K562 (cell line): ENCODE measurements around the gene PARK7. TPM values are rescaled to one million over a fixed set of nuclear protein-coding genes. Genes with fewer than 3 reads are reported as not detected.

Experiments
- ATAC-seq: fragments of 200-7000 bp; cut with Tn5 transposase; 3 replicates; pipeline ENCODE4 v1.9.1; 2020; ENCODE audit warnings: moderate library complexity
- BruUV-seq: library from RNA; stranded (reverse); fragments of 400-500 nt; replicated peaks from 2 replicates; lab custom pipeline; 2021; lab: Mats Ljungman, UMichigan
- CTCF ChIA-PET: fragments of 300-600 bp; formaldehyde crosslinking; extraction: SDS; loops from one replicate; lab custom pipeline; 2021; ENCODE audit warnings: low intra/inter-chr PET ratio; lab: Yijun Ruan, JAX
- POLR2A ChIA-PET: fragments of 300-600, 350-650 bp; sonication (Branson Sonifier 250); formaldehyde crosslinking; extraction: SDS; loops from one replicate; lab custom pipeline; 2021; ENCODE audit warnings: antibody characterized with exemption, inconsistent platforms; lab: Yijun Ruan, JAX
- DNase-seq, 4 experiments: peaks; one replicate each; pipeline versions ENCODE4 v3.0.0 to v3.0.0-alpha.2; 2011 to 2018; ENCODE audit warnings: low spot score in 3 of 4, mixed read lengths in 3 of 4; ENCODE audit errors: extremely low read depth in 1 of 4
- FAIRE-seq: peaks from 2 replicates; lab custom pipeline; 2011; peaks lifted over from hg19 to GRCh38; lab: Jason Lieb, UNC
- H2AFZ ChIP-seq: 2 replicates; pipeline ENCODE4 v1.6.0; 2011; ENCODE audit warnings: low read depth, low read length, control low read depth, inconsistent platforms
- H3K27ac ChIP-seq: fragments of 200-600 bp; 3 replicates; pipeline ENCODE4 v1.8.0; 2011; ENCODE audit warnings: low read depth, mild to moderate bottlenecking, control low read depth, inconsistent platforms, low read length, moderate library complexity, mixed read lengths; ENCODE audit errors: extremely low read depth
- H3K27me3 ChIP-seq, 2 experiments: fragments of 300-600 bp in 1 of 2; 2 replicates in 1 of 2; 3 replicates in 1 of 2; pipeline versions ENCODE4 v1.6.0 to v1.8.0; 2011; ENCODE audit warnings: inconsistent platforms in 2 of 2, low read length in 2 of 2, mild to moderate bottlenecking in 1 of 2, mixed read lengths in 1 of 2, moderate library complexity in 1 of 2; ENCODE audit not compliant: control insufficient read depth in 2 of 2, insufficient read depth in 2 of 2
- H3K36me3 ChIP-seq: fragments of 300-600 bp; 3 replicates; pipeline ENCODE4 v1.8.0; 2011; ENCODE audit warnings: mild to moderate bottlenecking, low read length, inconsistent platforms; ENCODE audit not compliant: control insufficient read depth, insufficient read depth
- H3K4me1 ChIP-seq, 2 experiments: fragments of 200-600 bp in 1 of 2; replicated peaks in 1 of 2; 2 replicates in 1 of 2; 3 replicates in 1 of 2; pipeline versions ENCODE4 v1.5.1 to v1.8.0; 2011; ENCODE audit warnings: inconsistent platforms in 2 of 2, low read length in 2 of 2, mild to moderate bottlenecking in 1 of 2, mixed read lengths in 1 of 2, moderate library complexity in 1 of 2; ENCODE audit not compliant: control insufficient read depth in 2 of 2, insufficient read depth in 2 of 2
- H3K4me2 ChIP-seq: 2 replicates; pipeline ENCODE4 v1.6.1; 2011; ENCODE audit warnings: low read length, control low read depth, inconsistent platforms, mixed read lengths; ENCODE audit not compliant: insufficient read depth
- H3K4me3 ChIP-seq: fragments of 200-600 bp; sonication (generic), shearing (Covaris generic); 2 replicates; pipeline ENCODE4 v1.5.1; 2016; ENCODE audit warnings: control low read depth, inconsistent platforms
- H3K79me2 ChIP-seq: fragments of 200-600 bp; 3 replicates; pipeline ENCODE4 v1.8.0; 2011; ENCODE audit warnings: low read length, inconsistent platforms; ENCODE audit not compliant: control insufficient read depth, insufficient read depth
- H3K9ac ChIP-seq, 2 experiments: 2 replicates each; pipeline versions ENCODE4 v1.6.0 to v1.6.1; 2011; ENCODE audit warnings: low read depth in 2 of 2, low read length in 2 of 2, control low read depth in 1 of 2, inconsistent platforms in 1 of 2, mild to moderate bottlenecking in 1 of 2, mixed read lengths in 1 of 2; ENCODE audit not compliant: insufficient read depth in 1 of 2
- H3K9me1 ChIP-seq: one replicate; pipeline ENCODE4 v1.6.0; 2011; ENCODE audit warnings: inconsistent platforms, mild to moderate bottlenecking, low read length, moderate library complexity; ENCODE audit not compliant: control insufficient read depth, insufficient read depth
- H3K9me3 ChIP-seq: replicated peaks from 2 replicates; pipeline ENCODE4 v1.5.1; 2011; ENCODE audit warnings: low read depth, low read length, inconsistent platforms; ENCODE audit not compliant: control insufficient read depth, insufficient read depth
- H4K20me1 ChIP-seq: replicated peaks from 2 replicates; pipeline ENCODE4 v1.6.1; 2011; ENCODE audit warnings: low read length, inconsistent platforms, mixed read lengths; ENCODE audit not compliant: control insufficient read depth, insufficient read depth
- CHAMP1 ChIP-seq: fragments of 450-650 bp; IDR thresholded peaks from 2 replicates; pipeline ENCODE4 v1.6.1; 2016; ENCODE audit warnings: mild to moderate bottlenecking
- HCFC1 ChIP-seq: IDR thresholded peaks from 2 replicates; pipeline ENCODE4 v1.6.1; 2012; ENCODE audit warnings: low read depth, low read length, improper control_type of control experiment
- JUND ChIP-seq, 2 experiments: IDR thresholded peaks; 2 replicates in 1 of 2; 3 replicates in 1 of 2; pipeline ENCODE4 v1.6.1; 2011; ENCODE audit warnings: borderline replicate concordance in 2 of 2, low read depth in 2 of 2, low read length in 2 of 2, improper control_type of control experiment in 1 of 2, missing biosample characterization in 1 of 2, missing genetic modification characterization in 1 of 2, missing genetic modification reagents in 1 of 2
- MGA ChIP-seq: fragments of 450-650 bp; IDR thresholded peaks from 2 replicates; pipeline ENCODE4 v1.6.1; 2016; ENCODE audit warnings: mild to moderate bottlenecking, moderate library complexity
- WGBS: fragments of 100-300 bp; shearing (Covaris generic); methylation state at CpG from one replicate; pipeline ENCODE4 v1.1.6; 2016; ENCODE audit warnings: low coverage, mixed read lengths; ENCODE audit not compliant: insufficient coverage; ENCODE audit errors: missing lambda C conversion rate; 5-methylcytosine and 5-hydroxymethylcytosine counted together
- in situ Hi-C: fragments of 300-500 bp; cut with MboI; formaldehyde crosslinking; loops from 4 replicates; pipeline ENCODE4 v1.15.0; 2018; ENCODE audit warnings: inconsistent platforms, mixed read lengths
- intact Hi-C: fragments of 100-400 bp; cut with micrococcal nuclease; formaldehyde crosslinking; loops from 2 replicates; pipeline ENCODE4 v1.14.2; 2022
- polyA plus RNA-seq, 8 experiments: library from polyadenylated mRNA; depleted of rRNA in 4 of 8; stranded (reverse) in 5 of 8; unstranded in 3 of 8; fragments of >200 nt; fragmentation: Nextera tagmentation in 2 of 8; fragmentation: Illumina TruSeq in 1 of 8; extraction: Ambion mirVana in 2 of 8; extraction: Trizol in 1 of 8; gene quantifications; 2 replicates each; pipeline versions ENCODE4 v1.2.1 to v1.2.3, GENCODE V29; 2011 to 2014; ENCODE audit warnings: inconsistent platforms in 1 of 8, missing spikeins in 1 of 8
- total RNA-seq, 7 experiments: library from RNA; depleted of rRNA in 6 of 7; stranded (reverse); fragments of >200 nt in 6 of 7; fragmentation: Illumina TruSeq in 2 of 7; extraction: Trizol in 2 of 7; gene quantifications; 2 replicates each; pipeline versions ENCODE4 v1.2.1 to v1.2.3, GENCODE V29; 2011 to 2021; ENCODE audit warnings: low replicate concordance in 1 of 7

Gene PARK7
- total and polyA plus RNA-seq, 9 of the 15 experiments (the other 6 are each of a cell fraction or from before 2014, with no cell fraction given): 374 to 1,298 (median 484) TPM

GRCh38 chr1:7975212-7975865, 13.8 kb downstream of the PARK7 start (continued):
- TF ChIP-seq JUND (IDR thresholded peaks at IDR 0.05; ENCODE audit: borderline replicate concordance, low read depth, low read length): peak; percentile 30; the same call in 1 of the 2 replicates
- no peak; the same call in 2 of the 3 replicates for TF ChIP-seq JUND (tag; IDR thresholded peaks at IDR 0.05; ENCODE audit: borderline replicate concordance, low read depth, low read length)
- no peak for TF ChIP-seq CHAMP1
- TF ChIP-seq HCFC1: 0 out of 2 replicates have a peak, but pooled peaks have one; percentile 17

GRCh38 chr1:7980984-7981383, 19.5 kb downstream of the PARK7 start:
- FAIRE-seq (no peak), DNase-seq (no peak), ATAC-seq (no peak)
- Histone ChIP-seq H3K4me3 (no peak overlapping the region), H3K79me2 (peaks cover 17% of the 10 kb centered on the region; the same call in 2 of the 3 replicates), H3K4me1 (no peaks in the 10 kb centered on the region; a peak in 1 of 5 replicates), H3K36me3 (peaks cover 89% of the 10 kb centered on the region), H4K20me1 (peaks cover 14% of the 10 kb centered on the region), H3K9ac (no peak overlapping the region), H3K27me3 (no peaks in the 10 kb centered on the region), H3K9me1 (peaks cover 3% of the 10 kb centered on the region), H3K4me2 (no peak overlapping the region), H3K27ac (no peak overlapping the region), H2AFZ (no peak overlapping the region), H3K9me3 (no peaks in the 10 kb centered on the region)
- in situ Hi-C loops: no loop called here
- no TSS peak for BruUV-seq
- ChIA-PET CTCF (no interaction called here), POLR2A (interaction anchor here (0.8 kb wide), 1 partner anchor 102 kb away, joined by 3 read pairs; no protein-coding TSS in a partner anchor)
- WGBS: 87% methylated on average over 7 of the region's 7 CpGs
- intact Hi-C loops: no loop called here
- TF ChIP-seq MGA: no peak
